ENCODE results near the gene BLVRB. TPM values are rescaled to one million over a fixed set of nuclear protein-coding genes. Genes with fewer than 3 reads are reported as not detected.

Gene BLVRB
- total RNA-seq, 1 donor from 2014 or later: 141 TPM

GRCh38 chr19:40425450-40426287, 39.9 kb downstream of the BLVRB start, which contains the start of gene SERTAD1:
Gene SERTAD1, minus strand, starts transcription at chr19:40425992. Its CDS starts 2,446 bp downstream, at chr19:40423546.
- H3K9me3 ChIP-seq (ENCODE audit: control insufficient read depth in 3 of 3, low read length in 3 of 3): no peaks in the 10 kb centered on the region
- peaks cover 24 to 34% (median 30%) of the 10 kb centered on the region in 3 donors for H3K4me1 ChIP-seq (ENCODE audit: control insufficient read depth in 3 of 3, insufficient read depth in 3 of 3, low read length in 3 of 3)

GRCh38 chr19:40424637-40425449, 40.7 kb downstream of the BLVRB start:
- Histone ChIP-seq H3K9ac (ENCODE audit: low read depth in 1 of 3, low read length in 3 of 3) (peak overlapping the region; percentile 93 to 94 (median 94)), H3K4me1 (ENCODE audit: control insufficient read depth in 3 of 3, insufficient read depth in 3 of 3, low read length in 3 of 3) (peaks cover 24 to 34% (median 30%) of the 10 kb centered on the region in 3 donors), H3K27me3 (ENCODE audit: control insufficient read depth in 3 of 3, insufficient read depth in 3 of 3, low read length in 3 of 3) (no peaks in the 10 kb centered on the region), H3K9me3 (ENCODE audit: control insufficient read depth in 3 of 3, low read length in 3 of 3) (no peaks in the 10 kb centered on the region), H3K36me3 (ENCODE audit: control insufficient read depth in 3 of 3, insufficient read depth in 3 of 3, low read length in 3 of 3) (peaks cover 11 to 13% (median 11%) of the 10 kb centered on the region in 3 donors), H3K27ac (ENCODE audit: low read depth, low read length) (peak overlapping the region; percentile 99), H3K4me3 (ENCODE audit: low read length in 3 of 3) (peak overlapping the region; percentile 78 to 95 (median 88))

More at GRCh38 chr19:40425450-40426287, 39.9 kb downstream of the BLVRB start, which contains the start of gene SERTAD1:
- no peaks in the 10 kb centered on the region for H3K27me3 ChIP-seq (ENCODE audit: control insufficient read depth in 3 of 3, insufficient read depth in 3 of 3, low read length in 3 of 3)
- H3K9ac ChIP-seq (ENCODE audit: low read depth in 1 of 3, low read length in 3 of 3): peak within 1 kb of the TSS; percentile 93 to 94 (median 94)
- H3K4me3 ChIP-seq (ENCODE audit: low read length in 3 of 3): peak within 1 kb of the TSS; percentile 78 to 95 (median 91)
- peaks cover 11 to 13% (median 11%) of the 10 kb centered on the region in 3 donors for H3K36me3 ChIP-seq (ENCODE audit: control insufficient read depth in 3 of 3, insufficient read depth in 3 of 3, low read length in 3 of 3)
- peak within 1 kb of the TSS; percentile 99 for H3K27ac ChIP-seq (ENCODE audit: low read depth, low read length)

DNA sequence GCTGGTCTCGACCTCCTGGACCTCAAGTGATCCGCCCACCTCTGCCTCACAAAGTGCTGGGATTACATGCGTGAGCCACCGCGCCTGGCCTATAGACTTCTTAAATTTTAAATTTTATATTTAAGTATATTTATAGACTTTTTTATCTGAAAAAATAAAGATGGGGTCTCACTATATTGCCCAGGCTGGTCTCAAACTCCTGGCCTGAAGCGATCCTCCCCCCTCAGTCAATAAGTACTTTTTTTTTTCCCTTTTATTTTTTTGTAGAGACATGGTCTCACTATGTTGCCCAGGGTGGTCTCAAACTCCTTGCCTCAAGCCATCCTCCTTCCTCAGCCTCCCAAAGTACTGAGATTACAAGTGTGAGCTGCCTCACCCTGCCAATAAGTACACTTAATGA, 41.6 kb downstream of the BLVRB start:
- Histone ChIP-seq H3K27ac (ENCODE audit: low read depth, low read length) (no peak overlapping the region), H3K4me1 (ENCODE audit: control insufficient read depth in 3 of 3, insufficient read depth in 3 of 3, low read length in 3 of 3) (peaks cover 24 to 34% (median 30%) of the 10 kb centered on the region in 3 donors), H3K9me3 (ENCODE audit: control insufficient read depth in 3 of 3, low read length in 3 of 3) (no peaks in the 10 kb centered on the region), H3K4me3 (ENCODE audit: low read length in 3 of 3) (peak overlapping the region in 1 of 3 donors; percentile 88), H3K36me3 (ENCODE audit: control insufficient read depth in 3 of 3, insufficient read depth in 3 of 3, low read length in 3 of 3) (peaks cover 11 to 13% (median 11%) of the 10 kb centered on the region in 3 donors), H3K9ac (ENCODE audit: low read depth in 1 of 3, low read length in 3 of 3) (peak overlapping the region in 1 of 3 donors; percentile 94), H3K27me3 (ENCODE audit: control insufficient read depth in 3 of 3, insufficient read depth in 3 of 3, low read length in 3 of 3) (no peaks in the 10 kb centered on the region)

DNA sequence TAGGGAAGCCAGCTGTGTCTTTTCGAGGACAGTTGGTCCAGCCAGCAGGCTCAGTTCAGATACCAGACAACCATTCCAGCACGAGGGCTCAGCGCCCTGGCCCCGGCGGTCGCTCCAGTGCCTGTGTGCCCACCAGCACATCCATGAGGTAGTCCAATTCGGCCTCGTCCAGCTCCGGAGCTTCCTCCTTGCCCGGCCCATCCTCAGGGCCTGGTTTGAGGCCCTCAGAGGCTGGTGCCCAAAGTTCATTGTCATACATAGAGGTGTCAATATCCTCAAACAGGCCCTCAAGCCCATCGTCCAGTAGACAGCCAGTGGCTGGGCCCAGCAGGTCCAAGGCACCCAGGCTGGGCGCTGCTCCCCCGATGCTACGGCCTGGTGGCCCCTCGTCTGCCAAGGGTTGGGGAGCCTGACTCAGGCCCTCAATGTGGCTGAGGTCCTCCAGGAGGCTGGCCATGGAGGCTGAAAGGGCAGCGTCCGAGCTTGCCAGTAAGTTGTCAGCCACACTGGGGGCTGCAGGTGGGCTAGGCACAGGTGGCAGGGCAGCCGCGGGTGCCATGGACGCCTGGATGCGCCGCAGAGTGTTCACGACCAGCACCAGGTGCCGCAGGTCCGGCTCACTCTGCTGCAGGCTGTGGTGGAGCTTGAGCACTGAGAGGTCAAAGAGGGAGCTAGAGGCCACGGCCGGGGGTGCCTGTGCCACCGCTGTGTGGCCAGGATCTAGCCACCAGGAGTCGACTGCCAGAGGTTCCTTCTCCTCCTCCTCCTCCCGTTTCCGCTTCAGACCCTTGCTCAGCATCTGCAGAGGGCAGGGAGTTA, 42.6 kb downstream of the BLVRB start:
- peaks cover 24 to 34% (median 30%) of the 10 kb centered on the region in 3 donors for H3K4me1 ChIP-seq (ENCODE audit: control insufficient read depth in 3 of 3, insufficient read depth in 3 of 3, low read length in 3 of 3)
- no peaks in the 10 kb centered on the region for H3K27me3 ChIP-seq (ENCODE audit: control insufficient read depth in 3 of 3, insufficient read depth in 3 of 3, low read length in 3 of 3)
- peaks cover 11 to 13% (median 11%) of the 10 kb centered on the region in 3 donors for H3K36me3 ChIP-seq (ENCODE audit: control insufficient read depth in 3 of 3, insufficient read depth in 3 of 3, low read length in 3 of 3)
- H3K4me3 ChIP-seq (ENCODE audit: low read length in 3 of 3): no peak overlapping the region
- H3K9me3 ChIP-seq (ENCODE audit: control insufficient read depth in 3 of 3, low read length in 3 of 3): no peaks in the 10 kb centered on the region
- peak overlapping the region; percentile 99 for H3K27ac ChIP-seq (ENCODE audit: low read depth, low read length)
- peak overlapping the region; percentile 20 to 99 (median 57) for H3K9ac ChIP-seq (ENCODE audit: low read depth in 1 of 3, low read length in 3 of 3)

DNA sequence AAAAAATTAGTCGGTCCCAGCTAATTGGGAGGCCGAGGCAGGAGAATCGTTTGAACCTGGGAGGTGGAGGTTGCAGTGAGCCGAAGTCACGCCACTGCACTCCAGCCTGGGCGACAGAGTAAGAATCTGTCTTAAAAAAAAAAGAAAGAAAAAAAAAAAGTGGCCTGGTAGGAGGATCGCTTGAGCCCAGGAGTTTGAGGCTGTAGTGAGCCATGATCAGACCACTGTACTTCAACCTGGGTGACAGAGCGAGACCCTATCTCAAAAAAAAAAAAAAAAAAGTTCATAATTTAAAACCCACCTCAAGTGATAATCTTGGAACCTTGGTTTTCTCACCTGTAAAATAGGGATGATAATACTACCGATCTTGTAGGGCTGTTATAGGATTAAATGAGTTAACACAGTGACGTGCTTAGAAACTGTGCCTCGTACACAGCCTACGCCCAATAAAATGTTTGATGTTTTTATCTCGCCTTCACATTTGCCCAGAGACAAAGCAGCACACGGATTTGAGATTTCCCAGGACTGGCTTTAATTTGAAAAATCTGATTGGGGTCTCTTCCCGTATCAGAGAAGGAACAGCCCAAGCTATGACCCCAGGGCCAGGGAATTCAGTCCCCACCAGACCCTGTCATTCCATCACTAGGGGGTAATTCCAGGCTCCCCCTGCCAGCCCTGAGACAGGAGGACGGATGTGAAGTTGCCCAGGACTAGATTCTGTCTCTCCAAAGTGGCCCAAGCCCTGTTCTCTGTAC, 43.4 kb downstream of the BLVRB start:
- Histone ChIP-seq H3K36me3 (ENCODE audit: control insufficient read depth in 3 of 3, insufficient read depth in 3 of 3, low read length in 3 of 3) (peaks cover 11 to 13% (median 11%) of the 10 kb centered on the region in 3 donors), H3K4me3 (ENCODE audit: low read length in 3 of 3) (no peak overlapping the region), H3K9me3 (ENCODE audit: control insufficient read depth in 3 of 3, low read length in 3 of 3) (no peaks in the 10 kb centered on the region), H3K27me3 (ENCODE audit: control insufficient read depth in 3 of 3, insufficient read depth in 3 of 3, low read length in 3 of 3) (no peaks in the 10 kb centered on the region), H3K27ac (ENCODE audit: low read depth, low read length) (peak overlapping the region; percentile 99), H3K4me1 (ENCODE audit: control insufficient read depth in 3 of 3, insufficient read depth in 3 of 3, low read length in 3 of 3) (peaks cover 31 to 41% (median 35%) of the 10 kb centered on the region in 3 donors), H3K9ac (ENCODE audit: low read depth in 1 of 3, low read length in 3 of 3) (peak overlapping the region; percentile 20 to 99 (median 97))

- Histone ChIP-seq H3K9ac (ENCODE audit: low read depth in 1 of 3, low read length in 3 of 3) (peak overlapping the region; percentile 95 to 99 (median 97)), H3K4me1 (ENCODE audit: control insufficient read depth in 3 of 3, insufficient read depth in 3 of 3, low read length in 3 of 3) (peaks cover 37 to 40% (median 37%) of the 10 kb centered on the region in 3 donors), H3K36me3 (ENCODE audit: control insufficient read depth in 3 of 3, insufficient read depth in 3 of 3, low read length in 3 of 3) (peaks cover 11 to 13% (median 11%) of the 10 kb centered on the region in 3 donors), H3K27me3 (ENCODE audit: control insufficient read depth in 3 of 3, insufficient read depth in 3 of 3, low read length in 3 of 3) (no peaks in the 10 kb centered on the region), H3K4me3 (ENCODE audit: low read length in 3 of 3) (peak overlapping the region; percentile 80 to 83 (median 83)), H3K9me3 (ENCODE audit: control insufficient read depth in 3 of 3, low read length in 3 of 3) (no peaks in the 10 kb centered on the region), H3K27ac (ENCODE audit: low read depth, low read length) (peak overlapping the region; percentile 99)
Measured at GRCh38 chr19:40420766-40421765, 44.5 kb downstream of the BLVRB start.

- peaks cover 37 to 40% (median 37%) of the 10 kb centered on the region in 3 donors for H3K4me1 ChIP-seq (ENCODE audit: control insufficient read depth in 3 of 3, insufficient read depth in 3 of 3, low read length in 3 of 3)
- H3K4me3 ChIP-seq (ENCODE audit: low read length in 3 of 3): peak overlapping the region in 2 of 3 donors; percentile 83
- H3K36me3 ChIP-seq (ENCODE audit: control insufficient read depth in 3 of 3, insufficient read depth in 3 of 3, low read length in 3 of 3): peaks cover 11 to 13% (median 11%) of the 10 kb centered on the region in 3 donors
- H3K9ac ChIP-seq (ENCODE audit: low read depth in 1 of 3, low read length in 3 of 3): peak overlapping the region; percentile 95 to 99 (median 97)
- H3K27me3 ChIP-seq (ENCODE audit: control insufficient read depth in 3 of 3, insufficient read depth in 3 of 3, low read length in 3 of 3): no peaks in the 10 kb centered on the region
- peak overlapping the region; percentile 99 for H3K27ac ChIP-seq (ENCODE audit: low read depth, low read length)
- no peaks in the 10 kb centered on the region for H3K9me3 ChIP-seq (ENCODE audit: control insufficient read depth in 3 of 3, low read length in 3 of 3)
Measured at GRCh38 chr19:40420451-40420765, 45.1 kb downstream of the BLVRB start.

DNA sequence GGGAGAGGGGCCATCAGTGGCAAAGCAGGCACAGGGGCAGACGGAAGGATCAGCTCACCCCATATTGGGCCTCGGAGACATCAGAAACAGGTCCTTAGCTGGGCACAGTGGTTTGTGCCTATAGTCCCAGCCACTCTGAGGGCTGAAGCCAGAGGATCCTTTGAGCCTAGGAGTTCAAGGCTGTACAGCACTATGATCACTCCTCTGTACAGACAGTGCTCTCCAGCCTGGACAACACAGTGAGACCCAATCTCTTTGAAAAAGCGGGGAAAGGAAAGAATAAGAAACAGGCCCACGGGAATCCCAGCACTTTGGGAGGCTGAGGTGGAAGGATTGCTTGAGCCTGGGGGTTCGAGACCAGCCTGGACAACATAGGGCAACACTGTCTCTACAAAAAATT, 45.8 kb downstream of the BLVRB start:
- H3K4me3 ChIP-seq (ENCODE audit: low read length in 3 of 3): no peak overlapping the region
- no peaks in the 10 kb centered on the region for H3K9me3 ChIP-seq (ENCODE audit: control insufficient read depth in 3 of 3, low read length in 3 of 3)
- H3K9ac ChIP-seq (ENCODE audit: low read depth in 1 of 3, low read length in 3 of 3): no peak overlapping the region
- peak overlapping the region; percentile 37 for H3K27ac ChIP-seq (ENCODE audit: low read depth, low read length)
- peaks cover 37 to 41% (median 39%) of the 10 kb centered on the region in 3 donors for H3K4me1 ChIP-seq (ENCODE audit: control insufficient read depth in 3 of 3, insufficient read depth in 3 of 3, low read length in 3 of 3)
- no peaks in the 10 kb centered on the region for H3K27me3 ChIP-seq (ENCODE audit: control insufficient read depth in 3 of 3, insufficient read depth in 3 of 3, low read length in 3 of 3)
- peaks cover 11 to 13% (median 11%) of the 10 kb centered on the region in 3 donors for H3K36me3 ChIP-seq (ENCODE audit: control insufficient read depth in 3 of 3, insufficient read depth in 3 of 3, low read length in 3 of 3)

Data from skeletal muscle tissue (tissue), 4 donors.